GM18951 (cell line): ENCODE measurements around the gene CDH23.

Experiments used
- POLR2A ChIP-seq: IDR thresholded peaks from 4 replicates; pipeline ENCODE4 v1.6.1; 2011; ENCODE audit warnings: mild to moderate bottlenecking; ENCODE audit not compliant: insufficient read length, insufficient read depth; ENCODE audit errors: extremely low read depth
- in situ Hi-C: fragments of 300-500 bp; cut with MboI; formaldehyde crosslinking; loops from one replicate; pipeline ENCODE4 v1.12.0; 2022; ENCODE audit warnings: low sequenced_read_pairs, mixed read lengths, inconsistent platforms; ENCODE audit not compliant: unreplicated experiment

CDH23 gene

DNA sequence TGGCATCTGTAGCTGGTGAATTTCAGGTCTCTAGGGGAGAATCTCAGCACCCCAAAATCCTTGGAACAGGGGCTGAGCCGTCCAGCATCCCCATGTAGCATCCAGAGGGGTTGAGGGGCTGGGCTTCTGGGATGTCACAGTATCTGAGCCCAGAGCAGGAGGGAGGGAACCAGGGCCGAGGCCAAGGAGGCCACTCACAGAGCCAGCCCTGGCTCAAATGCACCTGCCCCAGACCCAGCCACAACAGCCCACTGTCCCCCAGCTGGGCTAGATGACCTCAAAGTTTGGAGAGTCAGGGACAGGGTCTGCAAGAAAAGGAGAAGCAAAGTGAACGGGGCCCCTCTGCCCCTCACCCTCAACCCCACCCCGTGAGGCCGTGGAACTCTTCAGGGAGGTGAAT lies 354.3 kb downstream of the CDH23 start:
- in situ Hi-C loops = no loop called here
- TF ChIP-seq POLR2A = no peak

- TF ChIP-seq POLR2A = no peak
- in situ Hi-C loops = no loop called here
These were observed 354.9 kb downstream of the CDH23 start for GRCh38 chr10:71751515-71752224.

DNA sequence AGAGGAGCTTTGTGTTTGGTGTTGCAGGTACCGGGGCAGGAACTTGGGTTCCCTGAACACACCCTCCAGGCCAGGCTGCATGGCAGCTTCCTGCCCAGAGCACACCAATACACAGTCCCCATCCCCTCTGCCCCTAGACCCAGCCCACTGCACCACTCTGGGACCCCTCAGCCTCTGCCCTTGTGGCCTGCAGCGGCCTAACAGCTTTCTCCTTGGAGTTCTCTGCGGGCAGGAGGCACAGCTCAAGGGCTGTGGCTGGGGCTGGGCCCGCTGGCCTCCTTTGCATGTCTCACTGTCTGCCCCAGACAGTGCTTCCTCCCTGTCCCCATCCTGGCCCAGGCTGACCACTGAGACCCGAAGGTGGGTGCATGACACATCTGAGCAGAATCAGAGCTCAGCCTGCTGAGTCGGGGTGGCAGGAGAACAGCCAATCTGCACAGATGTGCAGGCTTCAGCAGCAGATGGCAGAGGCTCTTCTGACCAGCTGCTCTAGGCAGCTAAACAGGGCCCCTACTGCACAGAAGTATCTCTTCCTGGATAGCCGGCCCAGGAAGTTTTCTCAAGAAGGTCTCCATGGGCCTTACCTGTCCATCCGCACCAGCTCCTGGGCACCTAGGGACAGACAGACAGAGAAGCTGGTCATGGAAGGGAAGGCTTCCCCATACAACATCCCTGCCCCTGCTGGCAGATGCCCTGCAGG lies 355.8 kb downstream of the CDH23 start:
- TF ChIP-seq POLR2A = no peak
- in situ Hi-C loops = no loop called here

- in situ Hi-C loops = no loop called here
These were observed 356.6 kb downstream of the CDH23 start for GRCh38 chr10:71753091-71753959.

GRCh38 chr10:71753960-71754505 lies 357.3 kb downstream of the CDH23 start:
- in situ Hi-C loops = no loop called here
- TF ChIP-seq POLR2A = no peak

More at GRCh38 chr10:71753091-71753959, 356.6 kb downstream of the CDH23 start:
- no peak for TF ChIP-seq POLR2A

DNA sequence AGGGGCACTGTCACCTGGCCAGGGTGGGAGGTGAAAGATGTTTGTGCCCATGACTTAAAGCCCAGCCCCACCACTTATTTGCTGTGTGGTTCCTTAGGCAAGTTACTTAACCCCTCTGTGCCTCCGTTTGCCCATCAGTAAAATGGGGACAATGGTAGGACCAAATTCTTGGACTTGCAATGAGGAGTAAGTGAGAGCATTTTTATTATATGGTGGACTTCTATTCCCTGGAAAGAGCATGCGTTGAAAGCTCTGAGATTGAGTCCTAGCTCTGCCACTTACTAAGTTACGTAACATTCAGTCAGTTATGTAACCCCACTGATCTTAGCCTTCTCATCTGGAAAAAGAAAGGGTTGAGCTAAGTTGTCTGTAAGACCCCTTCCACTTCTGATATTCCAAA lies 357.8 kb downstream of the CDH23 start:
- TF ChIP-seq POLR2A = no peak
- in situ Hi-C loops = no loop called here

GRCh38 chr10:71755179-71755879 lies 358.6 kb downstream of the CDH23 start:
- TF ChIP-seq POLR2A = no peak
- in situ Hi-C loops = no loop called here

- in situ Hi-C loops = no loop called here
- TF ChIP-seq POLR2A = no peak
These were observed 359.8 kb downstream of the CDH23 start for GRCh38 chr10:71756311-71757191.

DNA sequence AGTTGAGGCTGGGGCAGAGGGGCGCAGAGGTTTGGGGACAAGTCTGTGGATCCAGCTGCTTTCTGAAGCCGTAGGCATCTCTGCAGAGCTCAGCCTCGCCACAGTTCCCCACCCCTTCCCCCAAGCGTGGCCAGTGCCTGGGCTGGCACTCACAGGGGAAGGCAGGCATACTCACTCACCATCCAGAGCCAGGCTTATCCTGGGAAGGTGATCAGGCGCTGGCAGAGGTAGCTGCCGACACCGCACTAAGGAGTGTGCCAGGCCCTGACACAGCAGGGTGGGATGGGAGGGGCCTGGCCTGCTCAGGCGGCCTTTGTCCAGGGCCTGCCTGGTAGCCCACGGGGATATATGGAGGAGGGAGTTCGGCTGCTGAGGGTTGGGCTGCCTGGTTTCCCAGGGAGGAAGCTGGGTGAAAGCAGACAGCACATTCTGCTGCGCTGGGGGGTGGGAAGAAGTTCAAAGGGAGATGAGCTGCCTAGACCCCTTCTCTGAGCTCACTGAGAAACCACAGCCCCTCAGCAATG lies 360.7 kb downstream of the CDH23 start:
- TF ChIP-seq POLR2A = no peak
- in situ Hi-C loops = no loop called here

- in situ Hi-C loops = no loop called here
- no peak for TF ChIP-seq POLR2A
These were observed 364.4 kb downstream of the CDH23 start for GRCh38 chr10:71761105-71761511.

DNA sequence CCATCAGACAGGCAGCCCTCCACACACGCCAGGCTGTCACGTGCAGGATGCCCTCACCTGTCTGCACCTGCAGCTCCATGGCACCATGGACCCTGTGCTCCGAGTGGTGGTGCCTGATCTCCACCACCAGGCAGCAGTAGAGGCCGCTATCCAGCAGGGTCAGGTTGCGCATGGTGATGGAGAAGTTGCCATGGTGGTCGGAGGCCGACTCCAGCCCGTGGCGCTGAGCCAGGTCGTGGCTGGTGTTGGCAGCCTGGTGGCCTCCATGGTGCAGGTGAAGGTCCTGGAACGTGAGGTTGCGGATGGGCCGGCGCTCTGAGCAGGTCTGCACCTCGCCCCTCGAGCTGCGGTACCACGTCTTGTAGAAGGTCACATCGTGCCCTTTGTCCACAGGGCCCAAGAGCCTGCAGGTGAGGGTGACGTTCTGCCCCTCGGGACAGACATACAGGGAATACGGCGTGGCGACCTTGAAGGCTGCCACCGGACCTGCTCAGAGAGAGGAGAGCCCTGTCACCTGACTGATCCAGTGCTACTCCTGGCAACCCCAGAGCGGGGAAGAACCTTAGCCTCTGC lies 364.9 kb downstream of the CDH23 start:
- no peak for TF ChIP-seq POLR2A
- in situ Hi-C loops = no loop called here
